Urinary bladder (tissue), 4 donors: ENCODE results near the gene RTN4. TPM values are rescaled to one million over a fixed set of nuclear protein-coding genes. Genes with fewer than 3 reads are reported as not detected.

ENCODE experiments used
- DNase-seq: peaks from one replicate; pipeline ENCODE4 v3.0.0-alpha.2; 2015; ENCODE audit errors: extremely low spot score
- H3K27ac ChIP-seq: one replicate; pipeline ENCODE4 v1.5.1; 2013; ENCODE audit warnings: low read depth, mild to moderate bottlenecking, moderate library complexity
- H3K36me3 ChIP-seq: one replicate; pipeline ENCODE4 v1.6.1; 2013; ENCODE audit warnings: mild to moderate bottlenecking, moderate library complexity; ENCODE audit not compliant: insufficient read depth
- H3K4me1 ChIP-seq: one replicate; pipeline ENCODE4 v1.6.1; 2013; ENCODE audit warnings: mild to moderate bottlenecking, moderate library complexity; ENCODE audit not compliant: insufficient read depth
- H3K4me3 ChIP-seq: one replicate; pipeline ENCODE4 v1.5.1; 2013; ENCODE audit warnings: low read depth, low read length
- WGBS: extraction: QIAGEN DNeasy Blood & Tissue Kit; methylation state at CpG from one replicate; pipeline ENCODE4 v1.1.7; 2013; 5-methylcytosine and 5-hydroxymethylcytosine counted together
- polyA plus RNA-seq: library from polyadenylated mRNA; stranded (reverse); fragments of 200-250 nt; gene quantifications from one replicate; pipeline ENCODE4 v1.2.3, GENCODE V29; 2013
- small RNA-seq: library from RNA; depleted of rRNA; stranded (forward); fragments of <200 nt; gene quantifications from one replicate; pipeline ENCODE3, GENCODE V24; 2014
- total RNA-seq: library from RNA; depleted of rRNA; stranded (reverse); fragments of >200 nt; gene quantifications from one replicate; pipeline ENCODE4 v1.2.3, GENCODE V29; 2014
- donor health status: healthy with polysubstance abuse.
- donor health status: healthy.

The RTN4 gene
- total and polyA plus RNA-seq, 2 donors, result 288 to 406 TPM

DNA sequence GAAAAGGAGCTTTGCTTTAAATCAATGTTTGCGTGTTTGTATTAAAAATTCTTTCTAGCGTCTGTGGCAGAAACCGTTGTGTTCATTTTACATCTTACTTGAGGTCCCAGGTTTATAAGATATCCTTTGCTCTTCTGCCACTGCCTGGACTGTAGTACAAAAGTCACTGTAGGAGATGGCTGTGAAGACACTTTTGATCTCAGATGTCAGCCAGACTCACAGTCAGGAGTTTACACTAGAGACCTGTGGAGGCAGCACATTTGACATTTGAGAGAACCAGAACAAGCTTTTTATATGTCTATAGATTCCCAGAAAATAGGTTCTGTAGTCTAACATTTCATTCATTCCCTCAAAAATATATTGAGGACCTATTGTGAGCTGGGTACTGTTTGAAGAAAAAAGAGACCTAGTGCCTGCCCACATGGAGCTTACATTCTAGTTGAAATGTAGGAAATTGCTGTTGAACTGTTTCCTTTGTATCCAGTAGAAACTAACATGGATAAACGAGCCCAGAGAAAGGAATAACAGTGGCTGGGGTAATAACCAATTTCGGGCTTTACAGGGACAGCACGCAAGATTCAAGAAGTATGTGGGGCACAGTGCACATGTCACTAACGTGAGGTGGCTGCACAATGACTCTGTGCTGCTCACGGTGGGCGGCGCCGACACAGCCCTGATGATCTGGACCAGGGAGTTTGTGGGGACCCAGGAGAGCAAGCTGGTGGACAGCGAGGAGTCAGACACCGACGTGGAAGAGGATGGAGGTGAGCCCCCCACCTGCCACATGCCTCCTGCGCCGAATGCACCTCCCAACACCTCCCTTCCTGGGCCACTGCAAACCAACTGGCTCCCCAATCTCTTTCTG lies 122.3 kb downstream of the RTN4 start:
- Histone ChIP-seq H3K4me3 (no peak overlapping the region), H3K4me1 (no peaks in the 10 kb centered on the region), H3K27ac (no peak overlapping the region), H3K36me3 (no peaks in the 10 kb centered on the region)
- no peak for DNase-seq
- WGBS, result 92% methylated on average over 16 of the region's 16 CpGs

DNA sequence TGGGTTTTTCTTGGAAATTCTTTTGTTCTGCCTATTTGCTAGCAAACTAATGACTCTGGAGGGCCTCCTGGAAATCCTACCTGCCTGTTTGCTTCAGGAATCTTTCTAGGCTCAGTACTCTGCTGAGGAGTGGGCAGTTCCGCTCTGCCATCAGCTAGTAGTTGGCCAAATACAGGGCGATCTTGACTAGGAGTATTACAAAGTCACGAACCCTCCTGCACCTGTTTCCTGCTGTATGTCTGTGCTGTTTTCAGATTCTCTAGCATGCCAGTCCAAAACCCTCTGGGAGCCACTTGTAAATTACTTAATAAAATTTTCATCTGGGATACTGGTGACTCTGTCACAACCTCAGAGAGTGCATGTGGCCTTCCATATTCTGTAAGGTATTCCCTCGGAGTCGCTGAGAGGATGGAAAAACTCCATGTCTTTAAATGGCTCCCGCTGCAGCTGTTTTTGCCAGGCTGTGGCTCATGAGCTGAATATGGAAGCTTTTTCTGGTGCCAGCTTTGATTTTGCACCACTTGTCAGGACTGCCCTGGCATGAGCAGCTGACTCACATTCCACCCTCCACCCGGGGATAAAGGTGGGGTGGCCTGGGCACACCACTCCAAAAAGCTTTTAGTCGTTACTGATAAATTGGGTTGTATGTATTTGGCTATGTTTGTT lies 123.0 kb downstream of the RTN4 start:
- no peak overlapping the region for H3K4me3 ChIP-seq
- H3K27ac ChIP-seq, result no peak overlapping the region
- 88% methylated on average over 8 of the region's 8 CpGs for WGBS
- H3K36me3 ChIP-seq, result no peaks in the 10 kb centered on the region
- DNase-seq, result no peak
- H3K4me1 ChIP-seq, result no peaks in the 10 kb centered on the region

DNA sequence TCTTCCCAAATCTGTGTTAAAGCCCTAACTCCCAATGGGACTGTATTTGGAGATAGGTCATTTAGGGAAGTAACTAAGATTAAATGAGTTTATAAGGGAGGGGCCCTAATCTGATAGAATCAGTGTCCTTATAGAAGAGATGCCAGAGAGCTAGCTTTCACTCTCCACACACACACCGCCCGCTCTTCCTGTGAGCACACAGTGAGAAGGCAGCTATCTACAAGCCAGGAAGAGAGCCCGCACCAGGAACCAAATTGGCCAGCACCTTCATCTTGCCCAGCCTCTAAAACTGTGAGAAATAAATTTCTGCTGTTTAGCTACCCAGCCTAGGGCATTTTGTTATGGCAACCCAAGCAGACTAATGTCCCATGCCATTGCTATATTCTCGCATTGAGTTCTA lies 125.2 kb downstream of the RTN4 start:
- Histone ChIP-seq H3K4me1 (no peaks in the 10 kb centered on the region), H3K4me3 (no peak overlapping the region), H3K27ac (no peak overlapping the region), H3K36me3 (no peaks in the 10 kb centered on the region)
- 95% methylated on average over 4 of the region's 4 CpGs for WGBS
- DNase-seq, result no peak

DNA sequence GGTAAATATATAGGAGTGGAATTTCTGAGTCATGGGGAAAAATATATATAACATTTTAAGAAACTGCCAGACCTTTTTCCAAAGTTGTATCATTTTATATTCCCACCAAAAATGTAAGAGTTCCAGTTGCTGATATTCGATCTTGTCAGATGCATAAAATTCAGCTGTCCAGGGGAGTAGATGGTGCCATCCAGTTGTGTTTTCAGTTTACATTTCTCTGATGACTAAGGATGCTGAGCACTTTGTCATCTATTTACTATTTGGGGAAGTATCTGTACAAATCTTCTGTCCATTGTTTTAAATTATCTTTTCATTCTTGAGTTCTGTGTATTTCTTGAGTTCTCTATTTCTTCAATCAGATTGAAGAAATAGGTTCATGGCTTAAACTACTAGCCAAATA lies 126.1 kb downstream of the RTN4 start:
- Histone ChIP-seq H3K4me1 (no peaks in the 10 kb centered on the region), H3K27ac (no peak overlapping the region), H3K36me3 (no peaks in the 10 kb centered on the region), H3K4me3 (no peak overlapping the region)
- DNase-seq, result no peak
- 81% methylated on average over 1 of the region's 1 CpG for WGBS

Small RNAs within 50 kb of the gene (small RNA-seq; reads per million reads assigned to genes)
- gene RNU6-433P, result not detected

Other genes starting within 250 kb of the RTN4 start
- gene CLHC1, start 181.8 kb upstream of the RTN4 start, total RNA-seq, result 56.6 TPM
- gene CLHC1, start 181.8 kb upstream of the RTN4 start, polyA plus RNA-seq, result 3.8 TPM
- 945 TPM for gene RPS27A, start 182.2 kb upstream of the RTN4 start, total RNA-seq
- gene RPS27A, start 182.2 kb upstream of the RTN4 start, polyA plus RNA-seq, result 2,437 TPM
- gene MTIF2, start 218.8 kb upstream of the RTN4 start, total RNA-seq, result 26.9 TPM
- 18.8 TPM for gene MTIF2, start 218.8 kb upstream of the RTN4 start, polyA plus RNA-seq